WERI-Rb-1 (cell line): ENCODE data around the gene TMEM154.

Experiments used
- DNase-seq: peaks from one replicate; pipeline ENCODE4 v3.0.0-alpha.2; 2020
- H3K27ac ChIP-seq: fragments of 250-450 bp; sonication (Bioruptor Pico); 2 replicates; pipeline ENCODE4 v1.5.1; 2020; ENCODE audit warnings: mild to moderate bottlenecking, moderate library complexity
- H3K27me3 ChIP-seq: fragments of 250-450 bp; sonication (Bioruptor Pico); 2 replicates; pipeline ENCODE4 v1.5.1; 2021; ENCODE audit warnings: mild to moderate bottlenecking, low read depth, moderate library complexity; ENCODE audit not compliant: insufficient read depth, severe bottlenecking
- H3K36me3 ChIP-seq: fragments of 250-450 bp; sonication (Bioruptor Pico); 2 replicates; pipeline ENCODE4 v1.5.1; 2020; ENCODE audit warnings: mild to moderate bottlenecking, moderate library complexity
- H3K4me3 ChIP-seq: 2 replicates; pipeline ENCODE4 v1.5.1; 2011; ENCODE audit warnings: low read depth, mild to moderate bottlenecking, control low read depth, low read length
- H3K9me3 ChIP-seq: fragments of 250-450 bp; sonication (Bioruptor Pico); 2 replicates; pipeline ENCODE4 v1.5.1; 2021; ENCODE audit warnings: mild to moderate bottlenecking, moderate library complexity; ENCODE audit not compliant: severe bottlenecking
- CTCF ChIP-seq: IDR thresholded peaks from 2 replicates; pipeline ENCODE4 v1.5.1; 2011; ENCODE audit warnings: low read depth, mild to moderate bottlenecking, control low read depth, inconsistent platforms, low read length

Gene TMEM154

GRCh38 chr4:152630324-152630723 lies 49.5 kb downstream of the TMEM154 start:
- TF ChIP-seq CTCF, result no peak
- Histone ChIP-seq H3K27ac (no peak overlapping the region), H3K9me3 (no peaks in the 10 kb centered on the region), H3K4me3 (no peak overlapping the region), H3K36me3 (no peaks in the 10 kb centered on the region), H3K27me3 (no peaks in the 10 kb centered on the region)
- no peak for DNase-seq

- Histone ChIP-seq H3K27ac (no peak overlapping the region), H3K9me3 (no peaks in the 10 kb centered on the region), H3K36me3 (no peaks in the 10 kb centered on the region), H3K4me3 (no peak overlapping the region), H3K27me3 (no peaks in the 10 kb centered on the region)
- no peak for DNase-seq
- no peak for TF ChIP-seq CTCF
Measured at GRCh38 chr4:152629908-152630307, 49.9 kb downstream of the TMEM154 start.

- TF ChIP-seq CTCF, result no peak
- no peak for DNase-seq
- no peak overlapping the region for H3K4me3 ChIP-seq
Measured at GRCh38 chr4:152628128-152628527, 51.7 kb downstream of the TMEM154 start.

GRCh38 chr4:152626790-152627189 lies 53.0 kb downstream of the TMEM154 start:
- DNase-seq, result no peak
- H3K36me3 ChIP-seq, result no peaks in the 10 kb centered on the region
- no peak for TF ChIP-seq CTCF
- no peak overlapping the region for H3K27ac ChIP-seq
- no peak overlapping the region for H3K4me3 ChIP-seq
- H3K27me3 ChIP-seq, result no peaks in the 10 kb centered on the region
- H3K9me3 ChIP-seq, result no peaks in the 10 kb centered on the region

More at GRCh38 chr4:152628128-152628527, 51.7 kb downstream of the TMEM154 start:
- Histone ChIP-seq H3K27me3 (no peaks in the 10 kb centered on the region), H3K9me3 (no peaks in the 10 kb centered on the region), H3K36me3 (no peaks in the 10 kb centered on the region), H3K27ac (no peak overlapping the region)

GRCh38 chr4:152620915-152621314 lies 58.9 kb downstream of the TMEM154 start:
- no peaks in the 10 kb centered on the region for H3K9me3 ChIP-seq
- no peak for DNase-seq
- no peak overlapping the region for H3K27ac ChIP-seq
- no peak for TF ChIP-seq CTCF
- no peaks in the 10 kb centered on the region for H3K27me3 ChIP-seq
- H3K4me3 ChIP-seq, result no peak overlapping the region
- H3K36me3 ChIP-seq, result no peaks in the 10 kb centered on the region

GRCh38 chr4:152620218-152620617 lies 59.6 kb downstream of the TMEM154 start:
- no peaks in the 10 kb centered on the region for H3K27me3 ChIP-seq
- no peak overlapping the region for H3K27ac ChIP-seq
- no peaks in the 10 kb centered on the region for H3K36me3 ChIP-seq
- TF ChIP-seq CTCF, result no peak
- no peak for DNase-seq
- no peaks in the 10 kb centered on the region for H3K9me3 ChIP-seq
- H3K4me3 ChIP-seq, result no peak overlapping the region
